ENCODE data around the gene HNRNPL. TPM values are rescaled to one million over a fixed set of nuclear protein-coding genes. Genes with fewer than 3 reads are reported as not detected.
A peak's percentile ranks its signal among the peaks of the same experiment; 100 is the strongest.

Gene HNRNPL
- total RNA-seq, 3 donors from 2014 or later (not counting 1 experiment from before 2014, with no cell fraction given): 636 to 800 (median 702) TPM

DNA sequence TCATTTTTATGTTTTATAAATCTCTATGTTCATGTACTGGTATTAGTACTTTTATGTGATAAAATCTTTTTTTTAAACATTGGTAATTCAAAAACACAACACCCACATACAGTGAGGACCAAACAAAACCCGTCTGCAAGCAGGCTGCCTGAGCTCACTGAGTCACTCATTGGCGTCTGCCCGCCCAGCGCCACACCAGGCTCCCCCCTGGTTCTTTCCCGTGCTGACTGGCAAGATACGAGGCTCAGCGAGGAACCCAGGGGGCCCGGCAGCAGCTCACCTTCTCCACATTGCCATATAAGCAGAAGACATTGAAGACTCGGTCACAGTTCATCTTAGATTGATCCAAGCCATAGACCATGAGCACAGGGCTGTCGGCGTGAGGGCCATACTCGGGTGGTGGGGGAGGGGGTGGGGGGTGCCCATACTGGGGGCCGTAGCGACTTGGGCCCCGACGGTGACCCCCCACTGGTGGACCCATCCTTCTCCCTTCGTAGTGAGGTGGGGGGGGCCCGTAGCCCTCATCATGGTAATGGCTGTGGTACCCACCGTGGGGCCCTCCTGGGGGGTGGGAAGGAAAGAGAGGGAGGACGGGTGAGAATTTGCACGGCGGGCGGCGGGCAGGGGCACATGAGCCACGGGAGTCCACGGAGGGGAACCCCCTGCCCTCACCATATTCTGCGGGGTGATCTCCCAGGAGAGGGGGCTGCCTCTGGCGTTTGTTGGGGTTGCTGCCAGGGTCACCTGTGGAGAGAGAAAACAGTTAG, 9.8 kb downstream of the HNRNPL start:
- H3K9me3 Mint-ChIP-seq: no peaks in the 10 kb centered on the region
- H3K36me3 Mint-ChIP-seq: peaks cover 25% of the 10 kb centered on the region
- Histone ChIP-seq H3K27ac (ENCODE audit: low read length) (no peak overlapping the region), H3K27me3 (ENCODE audit: control insufficient read depth, insufficient read depth, low read length) (no peaks in the 10 kb centered on the region), H3K36me3 (ENCODE audit: control insufficient read depth, insufficient read depth, low read length) (peaks cover 96% of the 10 kb centered on the region), H3K4me3 (ENCODE audit: low read length) (no peak overlapping the region), H3K9me3 (ENCODE audit: control insufficient read depth, insufficient read depth, low read length) (no peaks in the 10 kb centered on the region), H3K4me1 (ENCODE audit: control insufficient read depth, insufficient read depth, low read length) (peaks cover 37% of the 10 kb centered on the region)
- H3K4me3 Mint-ChIP-seq: peak overlapping the region; percentile 35
- H3K27me3 Mint-ChIP-seq (ENCODE audit: low read depth in 2 of 2): no peaks in the 10 kb centered on the region
- DNase-seq (no peak), ATAC-seq (no peak)
- peaks cover 32 to 54% of the 10 kb centered on the region in 2 donors for H3K4me1 Mint-ChIP-seq
- intact Hi-C loops (cut with micrococcal nuclease): no loop called here
- TF ChIP-seq, protein P1, sequence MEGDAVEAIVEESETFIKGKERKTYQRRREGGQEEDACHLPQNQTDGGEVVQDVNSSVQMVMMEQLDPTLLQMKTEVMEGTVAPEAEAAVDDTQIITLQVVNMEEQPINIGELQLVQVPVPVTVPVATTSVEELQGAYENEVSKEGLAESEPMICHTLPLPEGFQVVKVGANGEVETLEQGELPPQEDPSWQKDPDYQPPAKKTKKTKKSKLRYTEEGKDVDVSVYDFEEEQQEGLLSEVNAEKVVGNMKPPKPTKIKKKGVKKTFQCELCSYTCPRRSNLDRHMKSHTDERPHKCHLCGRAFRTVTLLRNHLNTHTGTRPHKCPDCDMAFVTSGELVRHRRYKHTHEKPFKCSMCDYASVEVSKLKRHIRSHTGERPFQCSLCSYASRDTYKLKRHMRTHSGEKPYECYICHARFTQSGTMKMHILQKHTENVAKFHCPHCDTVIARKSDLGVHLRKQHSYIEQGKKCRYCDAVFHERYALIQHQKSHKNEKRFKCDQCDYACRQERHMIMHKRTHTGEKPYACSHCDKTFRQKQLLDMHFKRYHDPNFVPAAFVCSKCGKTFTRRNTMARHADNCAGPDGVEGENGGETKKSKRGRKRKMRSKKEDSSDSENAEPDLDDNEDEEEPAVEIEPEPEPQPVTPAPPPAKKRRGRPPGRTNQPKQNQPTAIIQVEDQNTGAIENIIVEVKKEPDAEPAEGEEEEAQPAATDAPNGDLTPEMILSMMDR (IDR thresholded peaks at IDR 0.05): no peak
- H3K27ac Mint-ChIP-seq: peak overlapping the region; percentile 83 to 99
- 88% methylated on average over 20 of the region's 28 CpGs for WGBS (ENCODE audit: insufficient coverage)

DNA sequence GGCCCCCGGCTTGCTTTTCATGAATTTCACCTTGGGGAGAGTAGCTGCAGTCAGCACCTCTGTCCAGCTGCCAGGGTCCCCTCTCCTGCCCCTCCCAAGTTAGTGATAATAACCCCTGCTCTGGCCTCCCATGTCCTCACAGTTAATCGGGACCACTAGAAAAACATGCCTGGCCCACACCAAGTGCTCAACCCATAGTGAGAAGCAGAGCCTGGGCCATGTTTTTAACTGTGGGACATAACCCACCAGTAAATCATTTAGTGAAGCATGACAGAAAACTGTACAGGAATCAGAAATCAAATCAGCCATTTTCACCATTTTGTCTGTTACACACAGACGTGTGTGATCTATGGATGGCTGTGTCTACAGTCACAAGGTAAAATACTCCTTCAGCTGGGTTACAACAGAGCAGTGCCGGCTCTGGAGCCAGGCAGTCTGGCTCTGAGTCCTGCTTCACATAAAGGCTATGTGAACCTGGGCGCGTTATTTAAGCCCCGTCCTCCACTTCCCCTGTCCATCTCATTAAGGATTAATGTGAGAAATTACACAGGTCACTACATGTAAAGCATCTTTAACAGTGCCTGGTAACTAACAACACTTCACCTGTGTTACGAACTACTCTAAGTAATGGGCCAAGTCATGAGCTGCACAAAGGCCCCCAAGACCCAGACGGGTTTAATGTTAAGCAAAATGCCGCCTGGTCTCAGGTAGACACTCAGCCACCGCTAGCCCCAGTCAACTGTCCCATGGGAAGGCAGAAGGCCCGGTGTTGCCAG, 10.6 kb downstream of the HNRNPL start:
- Histone ChIP-seq H3K36me3 (ENCODE audit: control insufficient read depth, insufficient read depth, low read length) (peaks cover 87% of the 10 kb centered on the region), H3K27me3 (ENCODE audit: control insufficient read depth, insufficient read depth, low read length) (no peaks in the 10 kb centered on the region), H3K4me3 (ENCODE audit: low read length) (no peak overlapping the region), H3K4me1 (ENCODE audit: control insufficient read depth, insufficient read depth, low read length) (peaks cover 34% of the 10 kb centered on the region), H3K9me3 (ENCODE audit: control insufficient read depth, insufficient read depth, low read length) (no peaks in the 10 kb centered on the region), H3K27ac (ENCODE audit: low read length) (no peak overlapping the region)
- no peaks in the 10 kb centered on the region for H3K27me3 Mint-ChIP-seq (ENCODE audit: low read depth in 2 of 2)
- no peaks in the 10 kb centered on the region for H3K9me3 Mint-ChIP-seq
- peaks cover 18% of the 10 kb centered on the region for H3K36me3 Mint-ChIP-seq
- DNase-seq (no peak), ATAC-seq (no peak)
- peaks cover 26 to 48% of the 10 kb centered on the region in 2 donors for H3K4me1 Mint-ChIP-seq
- 98% methylated on average over 12 of the region's 12 CpGs for WGBS (ENCODE audit: insufficient coverage)
- H3K4me3 Mint-ChIP-seq: no peak overlapping the region
- H3K27ac Mint-ChIP-seq: peak overlapping the region; percentile 47 to 72
- TF ChIP-seq, protein P1 (IDR thresholded peaks at IDR 0.05): no peak
- intact Hi-C loops (cut with micrococcal nuclease): no loop called here

DNA sequence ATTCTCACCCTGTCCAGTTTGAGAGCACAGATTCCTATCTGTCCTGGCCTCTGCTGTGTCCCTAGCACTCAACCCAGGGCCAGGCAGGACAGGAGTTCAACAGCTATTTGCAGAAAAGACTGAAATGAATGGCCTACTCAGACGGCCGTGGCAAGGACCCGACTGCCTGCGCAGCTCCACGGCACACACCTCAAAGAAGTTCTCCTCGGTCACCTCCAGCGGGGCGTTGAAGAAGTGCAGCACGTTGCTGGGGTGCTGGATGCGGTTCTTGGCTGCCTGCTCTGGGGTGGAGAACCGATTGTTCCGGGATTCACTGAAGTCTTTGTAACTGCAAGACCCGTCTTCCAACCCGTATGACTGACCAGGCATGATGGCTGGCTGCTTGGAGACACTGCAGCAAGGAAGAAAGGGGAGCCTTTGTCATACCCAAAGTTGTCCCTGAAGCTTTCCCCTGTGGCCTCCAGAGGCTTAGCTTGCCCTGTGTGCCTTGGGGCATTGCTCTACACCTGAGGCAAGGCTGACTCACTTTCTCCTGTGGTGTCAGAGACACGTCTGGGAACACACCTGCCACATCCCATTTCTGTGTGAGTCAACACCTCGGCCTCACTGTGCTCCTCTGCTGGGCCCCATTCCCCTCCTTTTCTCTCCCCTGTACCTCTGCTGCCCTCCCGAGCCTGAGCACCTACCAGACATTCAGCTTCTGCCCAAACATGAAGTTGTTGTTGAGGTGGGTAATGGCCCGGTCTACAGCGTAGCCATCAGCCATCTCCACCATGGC, 11.4 kb downstream of the HNRNPL start:
- Mint-ChIP-seq H3K4me1 (peaks cover 18 to 40% of the 10 kb centered on the region in 2 donors), H3K36me3 (peaks cover 12% of the 10 kb centered on the region), H3K4me3 (no peak overlapping the region), H3K9me3 (no peaks in the 10 kb centered on the region), H3K27ac (peak overlapping the region in 1 of 2 donors; percentile 47), H3K27me3 (ENCODE audit: low read depth in 2 of 2) (no peaks in the 10 kb centered on the region)
- peaks cover 26% of the 10 kb centered on the region for H3K4me1 ChIP-seq (ENCODE audit: control insufficient read depth, insufficient read depth, low read length)
- 89% methylated on average over 19 of the region's 19 CpGs for WGBS (ENCODE audit: insufficient coverage)
- intact Hi-C loops (cut with micrococcal nuclease): no loop called here
- ATAC-seq (no peak), DNase-seq (no peak)
- H3K36me3 ChIP-seq (ENCODE audit: control insufficient read depth, insufficient read depth, low read length): peaks cover 80% of the 10 kb centered on the region
- no peaks in the 10 kb centered on the region for H3K9me3 ChIP-seq (ENCODE audit: control insufficient read depth, insufficient read depth, low read length)
- H3K4me3 ChIP-seq (ENCODE audit: low read length): no peak overlapping the region
- no peak overlapping the region for H3K27ac ChIP-seq (ENCODE audit: low read length)
- H3K27me3 ChIP-seq (ENCODE audit: control insufficient read depth, insufficient read depth, low read length): no peaks in the 10 kb centered on the region
- TF ChIP-seq, protein P1 (IDR thresholded peaks at IDR 0.05): no peak
